DMS114 treated with DMSO at 0.1 percent for 48 hours (cell line): ENCODE results near the gene GABARAPL2.

Experiments
- DNase-seq: peaks from one replicate; lab custom pipeline; 2025; ENCODE audit not compliant: unreplicated experiment; lab: John Stamatoyannopoulos, UW

Gene GABARAPL2

DNA sequence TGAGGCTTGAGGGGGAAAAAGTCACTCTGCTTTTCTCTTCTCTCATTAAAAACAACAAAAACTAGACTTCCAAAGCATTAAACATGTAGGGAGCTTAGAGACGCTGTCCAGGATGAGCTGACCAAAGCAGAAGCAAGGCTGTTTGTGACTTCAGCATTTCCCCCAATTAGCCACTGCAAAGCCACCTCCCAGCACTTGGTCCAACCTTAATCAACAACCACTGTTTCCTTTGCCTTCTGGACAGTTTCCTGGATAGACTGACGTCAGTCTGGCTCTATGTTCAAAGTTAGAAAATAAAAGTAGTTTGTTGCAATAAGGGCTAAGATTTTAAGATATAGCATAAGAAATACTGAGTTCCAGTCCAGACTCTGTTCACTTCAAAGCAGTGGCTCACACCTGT, 13.2 kb upstream of the GABARAPL2 start:
- no peak for DNase-seq

DNA sequence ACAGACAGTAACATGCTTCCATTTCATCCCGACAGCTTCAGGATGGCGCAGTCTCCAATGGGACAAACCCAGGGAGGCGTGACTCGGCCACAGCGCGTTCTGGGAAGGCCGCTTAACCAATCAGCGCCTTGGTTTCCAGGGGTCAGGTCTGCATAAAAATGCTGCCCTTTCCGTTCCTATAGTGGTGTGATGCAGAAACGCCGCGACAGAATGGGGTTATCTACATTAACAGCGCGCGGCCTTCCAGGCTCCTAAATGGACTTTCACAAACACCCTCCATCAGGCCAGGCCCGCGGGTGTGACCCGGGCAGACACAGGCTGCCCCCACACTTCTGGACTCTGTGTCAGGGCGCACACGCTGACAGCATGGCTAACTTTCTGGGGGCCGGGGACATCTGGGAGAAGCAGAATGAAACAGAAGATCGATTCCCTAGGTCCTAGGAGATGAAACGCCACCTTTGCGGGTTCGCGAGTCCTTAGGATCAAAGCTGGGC, 10.9 kb upstream of the GABARAPL2 start:
- peak; percentile 91 for DNase-seq

DNA sequence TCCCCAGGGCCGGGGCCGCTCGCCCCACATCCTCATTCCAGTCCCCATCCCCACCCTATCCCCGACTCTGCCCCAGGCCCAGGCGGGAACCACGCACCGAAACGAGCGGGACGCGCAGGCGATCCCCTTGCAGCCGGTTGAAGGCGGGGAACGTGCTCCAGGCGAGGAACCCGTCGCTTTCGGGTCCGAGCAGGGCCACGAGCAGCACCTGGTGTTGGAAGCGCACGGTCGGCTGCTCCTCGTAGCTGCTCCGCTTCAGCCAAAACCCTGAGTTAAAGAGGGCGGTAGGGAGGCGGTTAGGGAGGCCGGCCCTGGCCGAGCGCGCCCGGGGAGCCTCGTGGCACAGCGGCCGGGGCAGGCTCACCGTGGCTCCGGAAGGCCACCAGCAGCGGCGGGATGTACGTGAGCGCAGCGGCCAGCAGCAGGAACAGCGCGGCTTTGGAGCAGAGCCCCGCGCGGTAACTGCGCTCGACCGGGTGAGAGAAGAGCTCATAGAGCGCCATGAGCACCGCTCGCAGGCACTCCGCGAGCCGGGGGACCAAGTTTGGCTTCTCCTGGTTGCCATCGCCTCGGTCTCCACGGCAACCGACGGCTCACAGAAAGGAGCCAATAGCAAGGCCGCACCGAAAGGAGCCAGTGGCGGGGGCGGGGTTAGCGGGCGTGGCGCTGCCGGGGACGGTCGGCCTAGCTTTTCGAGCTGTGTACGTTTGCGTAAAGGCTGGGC, 10.3 kb upstream of the GABARAPL2 start, which contains the start of gene TMEM231:
TSS of gene TMEM231 (minus strand) at position 546 of the 724 bp plus-strand sequence. CDS start at position 503, 43 bp downstream.
- DNase-seq = peak; percentile 88

DNA sequence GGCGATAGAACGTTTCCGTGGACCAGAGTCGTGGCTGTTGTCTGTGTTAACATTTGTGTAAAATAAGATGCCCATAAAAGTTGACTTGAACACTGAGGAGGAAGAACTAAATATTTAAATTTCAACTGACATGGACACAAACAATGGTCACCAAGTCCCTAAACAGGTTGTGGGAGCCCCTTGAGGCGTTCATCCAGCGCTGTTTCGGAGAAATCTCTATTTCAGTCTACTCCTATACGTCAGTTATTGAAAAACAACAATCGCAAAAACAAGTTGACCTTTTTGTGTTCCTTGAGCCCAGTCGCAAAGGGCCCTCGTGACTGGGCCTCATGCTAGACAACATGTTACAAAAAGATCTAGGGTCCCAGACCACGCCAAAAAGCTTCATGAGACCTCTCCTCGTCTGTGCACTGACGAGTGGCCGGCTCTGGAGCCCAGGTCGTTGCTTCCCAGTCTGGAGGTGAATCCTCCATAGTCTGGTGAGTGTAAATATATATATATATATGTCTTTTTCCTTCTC, 9.7 kb upstream of the GABARAPL2 start:
- DNase-seq = no peak

DNA sequence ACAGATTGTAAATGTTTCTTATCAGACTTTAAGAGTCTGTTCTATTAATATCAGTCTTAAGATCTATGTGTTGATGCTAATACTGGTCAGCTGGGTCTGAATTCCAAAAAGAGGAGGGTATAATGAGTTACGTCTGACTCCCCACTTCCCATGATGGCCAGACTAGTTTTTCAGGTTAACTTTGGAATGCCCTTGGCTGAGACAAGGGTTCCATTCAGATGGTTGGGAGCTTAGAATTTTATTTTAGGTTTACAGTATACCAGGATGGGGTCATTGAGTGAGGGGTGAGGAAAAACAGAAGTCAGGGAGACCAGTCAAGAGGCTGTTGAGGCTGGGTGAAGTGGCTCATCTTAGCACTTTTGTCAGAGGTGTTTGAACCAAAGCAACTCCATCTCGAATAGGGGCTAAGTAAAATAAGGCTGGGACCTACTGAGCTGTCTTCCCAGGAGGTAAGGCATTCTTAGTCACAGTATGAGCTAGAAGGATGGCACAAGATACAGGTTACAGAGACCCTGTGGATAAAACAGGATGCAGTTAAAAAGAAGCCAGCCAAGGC, 7.3 kb upstream of the GABARAPL2 start:
- no peak for DNase-seq

DNA sequence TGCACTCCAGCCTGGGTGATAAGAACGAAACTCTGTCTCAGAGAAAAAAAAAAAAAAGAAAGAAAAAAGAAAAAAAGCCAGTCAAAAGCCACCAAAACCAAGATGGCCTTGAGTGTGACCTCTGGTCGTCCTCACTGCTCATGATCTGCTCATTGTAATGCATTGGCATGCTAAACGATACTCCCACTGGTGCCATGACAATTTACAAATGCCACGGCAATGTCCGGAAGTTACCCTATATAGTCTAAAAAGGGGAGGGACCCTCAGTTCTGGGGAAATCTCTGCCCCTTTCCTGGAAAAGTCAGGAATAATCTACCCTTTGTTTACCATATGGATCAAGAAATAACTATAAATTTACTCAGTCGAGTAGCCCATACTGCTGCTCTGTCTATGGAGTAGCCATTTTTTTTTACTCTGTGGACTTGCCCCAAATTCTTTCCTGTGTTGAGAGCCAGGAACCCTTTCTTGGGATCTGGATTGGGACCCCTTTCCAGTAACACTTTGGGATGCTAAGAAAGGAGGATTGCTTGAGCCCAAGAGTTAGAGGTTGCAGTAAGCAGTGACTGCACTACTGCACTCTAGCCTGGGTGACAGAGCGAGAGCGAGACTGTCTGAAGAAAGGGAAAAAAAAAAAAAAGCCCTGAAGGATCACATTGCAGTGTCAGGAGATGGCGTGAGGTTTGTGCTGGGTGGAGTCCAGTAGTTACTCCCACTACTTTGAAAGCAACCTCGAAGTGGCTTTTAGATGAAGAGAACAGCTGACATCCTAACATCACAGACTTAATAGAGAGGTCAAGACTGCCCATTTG, 6.4 kb upstream of the GABARAPL2 start:
- DNase-seq = no peak

DNA sequence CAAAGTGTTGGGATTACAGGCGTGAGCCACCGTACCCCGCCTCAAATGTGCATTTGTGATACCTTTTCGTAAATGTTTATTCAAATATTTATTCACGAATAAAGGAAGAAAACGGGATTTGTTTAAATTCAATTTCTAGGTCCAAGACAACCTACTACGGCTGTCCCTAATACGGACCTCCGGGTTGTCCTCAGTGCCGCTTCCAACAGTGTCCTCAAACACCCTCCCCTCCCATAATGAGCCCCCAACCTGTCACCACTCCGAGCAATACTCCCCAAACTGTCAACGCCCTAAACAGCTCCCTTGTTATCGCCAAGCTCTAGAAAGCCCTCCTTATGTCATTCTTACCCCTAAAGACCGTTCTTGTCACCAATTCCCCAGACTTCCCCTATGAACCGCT, 539 bp upstream of the GABARAPL2 start:
- DNase-seq = no peak

DNA sequence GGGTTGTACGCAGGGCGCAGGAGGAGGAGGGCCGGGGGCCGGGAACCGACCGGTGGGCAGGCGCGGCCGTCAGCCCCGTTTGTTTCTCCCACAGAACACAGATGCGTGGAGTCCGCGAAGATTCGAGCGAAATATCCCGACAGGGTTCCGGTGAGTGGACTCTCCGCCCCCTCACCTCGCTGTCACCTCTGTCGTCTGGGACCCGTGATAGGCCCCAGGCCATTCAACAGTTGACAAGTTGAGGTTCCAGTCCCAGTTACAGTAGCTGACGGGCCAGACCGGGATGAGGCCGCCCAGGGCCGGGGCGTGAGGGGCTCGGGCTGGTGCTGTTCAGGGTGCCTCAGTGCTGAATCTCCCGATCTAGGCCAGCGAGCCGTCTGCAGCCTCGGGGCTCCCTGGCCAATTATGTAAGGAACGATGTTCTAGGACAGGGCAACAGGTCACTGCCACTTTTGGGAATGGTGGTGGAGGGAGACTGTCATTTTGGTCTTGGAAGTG, 628 bp downstream of the GABARAPL2 start:
- no peak for DNase-seq

DNA sequence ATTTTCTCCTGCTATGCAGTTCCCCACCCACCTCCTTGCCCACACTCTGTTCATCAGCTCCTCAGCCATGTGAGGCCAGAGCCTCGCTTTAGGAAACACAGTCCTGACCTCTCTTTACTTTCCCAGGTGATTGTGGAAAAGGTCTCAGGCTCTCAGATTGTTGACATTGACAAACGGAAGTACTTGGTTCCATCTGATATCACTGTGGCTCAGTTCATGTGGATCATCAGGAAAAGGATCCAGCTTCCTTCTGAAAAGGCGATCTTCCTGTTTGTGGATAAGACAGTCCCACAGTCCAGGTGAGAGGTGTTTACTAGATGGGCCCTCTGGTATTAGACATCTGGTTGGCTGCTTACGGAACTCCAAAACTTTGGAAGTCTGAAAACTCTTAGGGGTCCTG, 1.7 kb downstream of the GABARAPL2 start:
- no peak for DNase-seq

DNA sequence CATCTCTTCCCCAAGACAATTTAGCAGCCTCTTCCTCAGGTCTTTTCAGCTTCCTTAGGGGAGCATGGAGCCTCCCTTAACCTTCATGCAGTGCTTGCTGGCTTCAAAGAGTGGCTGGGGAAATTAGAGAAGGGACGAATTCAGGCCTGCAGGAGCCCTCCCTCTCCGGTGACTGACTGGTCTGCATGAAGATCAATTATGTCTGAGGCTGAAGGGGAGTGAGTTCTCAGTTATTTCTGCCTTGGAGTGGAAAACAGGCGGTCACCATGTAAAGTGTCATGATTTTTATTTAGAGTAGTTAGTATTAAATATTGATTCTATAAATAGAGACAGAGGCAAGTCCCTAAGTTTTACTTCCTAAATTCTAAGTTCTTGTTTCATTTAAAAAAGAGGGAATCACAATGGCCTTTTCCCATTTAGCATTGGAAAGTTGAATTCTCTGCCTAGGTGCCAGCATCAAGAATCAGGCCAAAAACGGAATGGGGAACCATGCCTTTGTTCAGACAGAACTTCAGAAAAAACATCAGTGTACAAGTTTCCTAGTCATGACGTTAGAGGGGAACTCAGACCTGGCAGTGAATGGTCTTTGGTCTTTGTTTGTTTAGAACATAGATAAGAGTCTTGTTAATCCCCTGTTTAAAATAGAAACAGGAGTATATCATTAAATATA, 4.4 kb downstream of the GABARAPL2 start:
- no peak for DNase-seq

DNA sequence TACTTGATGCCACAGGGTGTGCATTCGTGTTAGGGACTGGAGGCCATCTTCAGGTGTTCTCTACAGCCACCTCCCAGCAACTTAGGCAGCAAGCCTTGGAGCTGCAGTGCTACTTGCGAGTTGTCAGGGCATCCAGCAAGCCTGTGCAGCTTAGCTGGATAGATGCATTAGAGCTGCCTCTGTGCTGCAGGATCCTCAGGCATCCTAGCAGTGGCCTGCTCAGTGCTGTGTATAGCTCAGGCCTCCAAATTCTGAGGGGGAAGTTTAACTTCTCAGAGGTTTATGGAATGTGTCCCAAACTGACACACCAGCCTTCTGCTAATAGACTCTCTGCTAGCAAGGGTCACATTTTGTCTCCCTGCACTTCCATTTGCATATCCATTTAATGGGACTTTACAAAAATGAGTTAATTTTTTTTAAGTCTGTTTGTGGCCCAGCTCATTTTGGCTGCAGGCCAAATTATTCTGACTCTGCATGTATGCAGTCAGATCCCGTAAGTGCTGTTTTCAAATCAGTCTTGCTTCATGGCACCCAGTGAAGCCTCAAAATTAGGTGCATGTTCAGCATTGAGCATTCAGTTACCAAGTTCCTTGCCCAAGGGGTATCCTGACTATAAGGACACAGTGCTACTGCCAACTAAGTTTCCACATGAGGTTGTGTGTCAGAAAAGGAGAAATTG, 6.8 kb downstream of the GABARAPL2 start:
- no peak for DNase-seq

DNA sequence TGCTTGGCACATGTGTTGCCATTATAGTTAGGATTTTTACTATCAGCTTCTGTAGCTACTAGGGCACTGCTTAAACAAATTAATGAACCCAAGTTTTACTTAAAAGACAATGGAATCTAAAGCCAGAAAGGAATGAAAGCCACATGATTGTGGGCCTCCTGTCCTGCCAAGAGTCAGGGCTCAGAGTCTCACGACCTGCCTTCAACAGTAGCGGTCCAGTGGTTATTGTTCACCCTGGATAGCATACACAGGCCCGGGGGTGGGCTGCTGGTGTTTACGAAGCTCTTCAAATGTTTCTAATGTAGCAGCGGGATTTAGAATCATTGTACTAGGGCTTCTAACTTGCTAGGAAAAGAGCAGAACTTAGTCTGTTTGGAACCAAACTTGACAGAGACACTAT, 7.8 kb downstream of the GABARAPL2 start:
- DNase-seq = no peak

DNA sequence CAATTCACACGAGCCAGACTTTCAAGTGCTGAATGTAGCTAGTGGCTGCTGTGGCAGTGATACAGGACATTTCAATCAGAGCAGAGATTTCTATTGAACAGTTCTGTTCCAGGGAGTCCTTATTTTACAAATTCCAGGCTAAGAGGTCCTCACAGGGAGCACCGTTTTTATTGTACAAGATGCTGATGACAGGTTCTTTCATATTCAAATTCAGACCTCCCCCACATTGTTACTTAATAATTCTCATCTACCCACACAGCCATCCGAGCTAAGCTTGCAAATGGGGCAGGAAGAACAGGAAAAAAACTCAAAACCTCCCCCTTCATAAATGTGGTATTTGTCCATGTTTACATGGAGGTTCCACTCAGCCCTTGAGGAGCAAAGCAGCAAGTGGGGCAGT, 9.8 kb downstream of the GABARAPL2 start:
- no peak for DNase-seq

DNA sequence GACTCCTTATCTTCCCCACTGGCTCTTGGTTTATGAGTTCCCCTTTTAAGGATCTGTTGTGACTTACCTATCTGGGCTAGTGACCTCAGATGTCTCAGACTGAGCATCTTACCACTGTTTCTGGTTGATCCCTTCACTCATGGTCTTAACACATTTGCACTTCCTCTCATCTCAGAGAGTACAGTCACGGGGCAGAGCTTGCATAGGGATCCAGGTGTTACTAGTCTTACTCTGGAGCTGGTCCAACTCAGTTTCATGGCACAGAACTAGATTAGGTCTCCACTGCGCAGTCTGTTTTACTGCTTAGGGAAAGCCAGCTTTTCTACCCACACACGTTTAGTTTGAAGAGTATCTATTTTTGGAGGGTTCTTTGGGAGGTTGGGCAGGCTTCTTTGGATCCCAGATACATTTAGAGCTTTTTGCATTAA, 10.2 kb downstream of the GABARAPL2 start:
- no peak for DNase-seq

DNA sequence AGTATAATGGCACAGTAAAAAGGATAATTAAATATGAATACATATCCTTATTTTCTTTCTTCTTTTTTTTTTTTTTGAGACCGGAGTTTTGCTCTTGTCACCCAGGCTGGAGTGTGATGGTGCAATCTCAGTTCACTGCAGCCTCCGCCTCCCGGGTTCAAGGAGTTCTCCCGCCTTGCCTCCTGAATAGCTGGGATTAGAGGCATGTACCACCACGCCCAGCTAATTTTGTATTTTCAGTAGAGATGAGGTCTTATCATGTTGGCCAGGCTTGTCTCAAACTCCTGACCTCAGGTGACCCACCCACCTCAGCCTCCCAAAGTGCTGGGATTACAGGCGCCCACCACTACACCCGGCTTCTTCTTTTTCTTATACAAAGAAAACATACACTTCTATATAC, 12.0 kb downstream of the GABARAPL2 start:
- no peak for DNase-seq

DNA sequence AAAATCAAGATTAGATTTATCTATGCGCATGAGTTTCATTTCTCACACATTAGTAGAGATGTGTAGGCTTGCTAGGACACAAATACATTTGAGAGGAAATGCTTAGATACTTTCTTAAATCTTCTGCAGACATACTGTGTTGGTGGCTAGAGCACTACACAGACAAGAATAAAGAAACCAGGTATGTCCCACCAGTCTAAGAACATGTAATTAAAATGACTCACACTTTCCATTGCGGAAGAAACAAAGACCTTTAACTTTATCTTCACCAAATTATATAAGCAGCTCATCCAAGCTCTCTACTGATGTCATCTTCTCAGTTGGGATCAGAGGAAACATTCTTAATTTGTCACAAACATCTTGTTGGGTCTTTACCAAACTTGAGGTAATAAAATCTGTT, 12.5 kb downstream of the GABARAPL2 start:
- DNase-seq = no peak

DNA sequence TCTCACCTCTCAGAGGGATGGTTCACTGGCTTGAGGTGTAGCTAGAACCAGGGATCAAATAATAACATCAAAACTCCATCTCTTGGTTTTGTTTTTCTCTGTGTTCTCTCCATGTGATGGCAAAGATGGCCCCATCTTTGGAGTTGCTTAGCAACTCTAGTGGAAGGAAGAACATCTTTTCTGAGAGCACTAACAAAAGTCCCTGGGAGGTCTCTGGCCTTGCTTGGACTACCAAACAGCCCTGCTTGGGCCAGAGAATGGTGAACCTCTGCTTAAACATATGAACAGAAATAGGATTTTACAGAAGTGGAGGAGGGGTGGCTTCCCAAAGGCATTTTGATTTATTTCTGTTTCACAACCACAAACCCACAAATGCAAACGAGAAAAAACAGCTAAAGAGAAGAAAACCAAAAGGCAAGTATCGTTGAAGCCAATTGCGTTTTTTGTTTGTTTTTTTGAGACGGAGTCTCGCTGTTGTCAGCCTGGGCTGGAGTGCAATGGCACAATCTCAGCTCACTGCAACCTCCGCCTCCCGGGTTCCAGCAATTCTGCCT, 13.2 kb downstream of the GABARAPL2 start:
- no peak for DNase-seq

DNA sequence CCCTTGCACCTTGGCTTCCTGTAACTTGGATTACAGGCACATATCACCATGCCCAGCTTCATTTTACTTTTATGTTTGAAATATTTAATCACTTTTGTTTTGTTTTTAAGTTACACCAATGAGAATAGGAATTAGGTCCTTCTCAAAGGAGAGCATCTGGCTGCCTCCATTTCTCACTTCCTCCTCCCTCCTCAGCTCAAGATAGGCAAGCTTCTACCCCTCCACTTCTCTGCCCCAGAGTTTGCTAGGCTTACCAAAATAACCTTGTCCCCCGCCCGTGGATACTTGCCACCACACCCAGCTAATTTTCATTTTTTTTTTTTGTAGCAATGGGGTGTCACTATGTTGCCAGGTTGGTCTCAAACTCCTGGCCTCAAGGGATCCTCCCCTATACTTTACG, 17.9 kb downstream of the GABARAPL2 start:
- DNase-seq = no peak

DNA sequence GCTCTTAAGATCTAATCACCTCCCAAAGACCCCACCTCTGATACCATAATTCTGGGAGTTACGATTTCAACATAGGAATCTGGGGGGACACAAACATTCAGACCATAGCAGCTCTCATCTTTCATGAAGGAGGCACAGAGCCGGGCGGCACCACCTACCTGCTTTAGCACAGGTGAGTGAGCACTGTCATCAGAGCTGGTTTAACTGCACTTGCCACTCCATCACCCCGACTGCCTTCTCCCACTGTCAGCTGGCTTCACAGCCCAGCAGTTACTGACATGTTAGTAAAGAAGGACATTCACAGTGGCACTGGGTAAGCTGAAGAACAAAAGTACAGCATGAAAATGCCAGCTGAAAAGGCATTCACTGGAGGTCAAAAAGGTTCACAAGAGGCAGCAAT, 22.5 kb downstream of the GABARAPL2 start:
- DNase-seq = no peak

DNA sequence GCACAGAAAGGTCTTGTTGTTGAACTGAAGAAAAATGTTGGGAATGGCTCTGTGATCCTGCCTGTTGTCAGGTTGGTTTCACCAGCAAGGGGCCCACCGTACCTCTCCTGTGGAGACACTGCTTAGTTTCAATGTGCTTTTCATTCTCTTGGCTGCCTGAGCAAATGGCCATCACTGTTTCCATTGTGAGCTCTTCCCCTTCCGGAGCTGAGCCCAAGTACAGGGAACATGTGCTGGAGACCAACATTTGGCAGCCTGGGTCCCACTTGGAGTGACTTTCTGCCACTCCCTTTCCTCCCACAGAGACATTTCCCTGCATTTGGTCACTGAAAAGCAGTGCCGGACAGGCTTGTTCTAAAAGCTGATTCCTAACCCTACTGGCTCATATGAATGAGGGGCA, 23.1 kb downstream of the GABARAPL2 start:
- DNase-seq = no peak
